ENCODE data around the gene COL4A2. TPM values are rescaled to one million over a fixed set of nuclear protein-coding genes. Genes with fewer than 3 reads are reported as not detected.
"Not testable (repeated sequence)": the region's sequence is repeated elsewhere in the genome, so short reads cannot be mapped to it uniquely, and the experiment has no call there.

Gene COL4A2
- polyA plus RNA-seq, 1 donor from 2014 or later = not detected

GRCh38 chr13:110486061-110486715 lies 179.1 kb downstream of the COL4A2 start:
- no peak overlapping the region for H3K4me3 Mint-ChIP-seq
- no peaks in the 10 kb centered on the region for H3K36me3 Mint-ChIP-seq
- H3K27ac Mint-ChIP-seq = no peak overlapping the region
- peaks cover 0 to 3% (median 0%) of the 10 kb centered on the region in 3 donors for H3K4me1 Mint-ChIP-seq
- no peaks in the 10 kb centered on the region for H3K9me3 Mint-ChIP-seq
- peaks cover 3% of the 10 kb centered on the region for H3K27me3 Mint-ChIP-seq

GRCh38 chr13:110486880-110487279 lies 179.8 kb downstream of the COL4A2 start:
- not testable (repeated sequence) for H3K4me1 Mint-ChIP-seq, H3K9me3 Mint-ChIP-seq, H3K4me3 Mint-ChIP-seq, H3K27me3 Mint-ChIP-seq, H3K36me3 Mint-ChIP-seq, H3K27ac Mint-ChIP-seq

GRCh38 chr13:110490009-110490770 lies 183.1 kb downstream of the COL4A2 start:
- Mint-ChIP-seq H3K27ac (no peak overlapping the region), H3K36me3 (peaks cover 2% of the 10 kb centered on the region), H3K4me3 (no peak overlapping the region), H3K9me3 (no peaks in the 10 kb centered on the region), H3K27me3 (no peaks in the 10 kb centered on the region), H3K4me1 (no peaks in the 10 kb centered on the region)

GRCh38 chr13:110491869-110492678 lies 185.0 kb downstream of the COL4A2 start:
- peak overlapping the region in 1 of 3 donors; percentile 16 for H3K27ac Mint-ChIP-seq
- peaks cover 2% of the 10 kb centered on the region for H3K36me3 Mint-ChIP-seq
- H3K4me1 Mint-ChIP-seq = no peaks in the 10 kb centered on the region
- H3K9me3 Mint-ChIP-seq = no peaks in the 10 kb centered on the region
- no peak overlapping the region for H3K4me3 Mint-ChIP-seq
- no peaks in the 10 kb centered on the region for H3K27me3 Mint-ChIP-seq

- Mint-ChIP-seq H3K27ac (no peak overlapping the region), H3K9me3 (no peaks in the 10 kb centered on the region), H3K27me3 (no peaks in the 10 kb centered on the region), H3K4me1 (no peaks in the 10 kb centered on the region), H3K36me3 (peaks cover 2% of the 10 kb centered on the region), H3K4me3 (no peak overlapping the region)
Observed at GRCh38 chr13:110492679-110493593, 185.9 kb downstream of the COL4A2 start.

- no peak overlapping the region for H3K4me3 Mint-ChIP-seq
- H3K27me3 Mint-ChIP-seq = no peaks in the 10 kb centered on the region
- peaks cover 2% of the 10 kb centered on the region for H3K36me3 Mint-ChIP-seq
- no peaks in the 10 kb centered on the region for H3K9me3 Mint-ChIP-seq
- H3K27ac Mint-ChIP-seq = no peak overlapping the region
- no peaks in the 10 kb centered on the region for H3K4me1 Mint-ChIP-seq
Observed at GRCh38 chr13:110493613-110494012, 186.5 kb downstream of the COL4A2 start.

- Mint-ChIP-seq H3K36me3 (peaks cover 2% of the 10 kb centered on the region), H3K4me3 (no peak overlapping the region), H3K9me3 (peaks cover 0 to 3% (median 0%) of the 10 kb centered on the region in 3 donors), H3K4me1 (no peaks in the 10 kb centered on the region), H3K27me3 (peaks cover 1% of the 10 kb centered on the region), H3K27ac (no peak overlapping the region)
Observed at GRCh38 chr13:110495376-110495775, 188.3 kb downstream of the COL4A2 start.

GRCh38 chr13:110495881-110496280 lies 188.8 kb downstream of the COL4A2 start:
- Mint-ChIP-seq H3K9me3 (peaks cover 0 to 3% (median 2%) of the 10 kb centered on the region in 3 donors), H3K27ac (no peak overlapping the region), H3K27me3 (peaks cover 1% of the 10 kb centered on the region), H3K4me3 (no peak overlapping the region), H3K36me3 (peaks cover 2% of the 10 kb centered on the region), H3K4me1 (no peaks in the 10 kb centered on the region)

- H3K27me3 Mint-ChIP-seq = peaks cover 1% of the 10 kb centered on the region
- no peak overlapping the region for H3K4me3 Mint-ChIP-seq
- no peak overlapping the region for H3K27ac Mint-ChIP-seq
- H3K4me1 Mint-ChIP-seq = no peaks in the 10 kb centered on the region
- H3K36me3 Mint-ChIP-seq = peaks cover 2% of the 10 kb centered on the region
- H3K9me3 Mint-ChIP-seq = peaks cover 0 to 3% (median 2%) of the 10 kb centered on the region in 3 donors
Observed at GRCh38 chr13:110496281-110496680, 189.2 kb downstream of the COL4A2 start.

- Mint-ChIP-seq H3K27me3 (peaks cover 1% of the 10 kb centered on the region), H3K4me1 (no peaks in the 10 kb centered on the region), H3K9me3 (peaks cover 0 to 3% (median 2%) of the 10 kb centered on the region in 3 donors), H3K36me3 (peaks cover 2% of the 10 kb centered on the region), H3K4me3 (no peak overlapping the region), H3K27ac (no peak overlapping the region)
Observed at GRCh38 chr13:110497003-110497402, 189.9 kb downstream of the COL4A2 start.

GRCh38 chr13:110497896-110498295 lies 190.8 kb downstream of the COL4A2 start:
- not testable (repeated sequence) for H3K27me3 Mint-ChIP-seq, H3K9me3 Mint-ChIP-seq, H3K4me1 Mint-ChIP-seq, H3K4me3 Mint-ChIP-seq, H3K27ac Mint-ChIP-seq, H3K36me3 Mint-ChIP-seq

- Mint-ChIP-seq H3K36me3 (no peaks in the 10 kb centered on the region), H3K27me3 (peaks cover 10% of the 10 kb centered on the region), H3K9me3 (peaks cover 0 to 3% (median 2%) of the 10 kb centered on the region in 3 donors), H3K4me3 (no peak overlapping the region), H3K27ac (no peak overlapping the region), H3K4me1 (no peaks in the 10 kb centered on the region)
Observed at GRCh38 chr13:110498327-110498726, 191.2 kb downstream of the COL4A2 start.

- Mint-ChIP-seq H3K4me1 (no peaks in the 10 kb centered on the region), H3K27me3 (peaks cover 10% of the 10 kb centered on the region), H3K9me3 (peaks cover 0 to 3% (median 2%) of the 10 kb centered on the region in 3 donors), H3K27ac (no peak overlapping the region), H3K36me3 (no peaks in the 10 kb centered on the region), H3K4me3 (no peak overlapping the region)
Observed at GRCh38 chr13:110498765-110499164, 191.7 kb downstream of the COL4A2 start.

GRCh38 chr13:110499621-110500281 lies 192.7 kb downstream of the COL4A2 start:
- H3K27me3 Mint-ChIP-seq = peaks cover 13% of the 10 kb centered on the region
- H3K4me1 Mint-ChIP-seq = no peaks in the 10 kb centered on the region
- no peak overlapping the region for H3K27ac Mint-ChIP-seq
- H3K4me3 Mint-ChIP-seq = no peak overlapping the region
- H3K9me3 Mint-ChIP-seq = peaks cover 0 to 3% (median 2%) of the 10 kb centered on the region in 3 donors
- H3K36me3 Mint-ChIP-seq = no peaks in the 10 kb centered on the region
